HG02870 (cell line): ENCODE measurements around the gene RGS3.

ENCODE experiments used
- ATAC-seq: cut with Tn5 transposase; IDR thresholded peaks from one replicate; pipeline ENCODE4 v1.9.1; 2021; ENCODE audit warnings: mild to moderate bottlenecking, moderate library complexity; ENCODE audit not compliant: unreplicated experiment

Gene RGS3

GRCh38 chr9:113582698-113583200 lies 119.2 kb downstream of the RGS3 start:
- ATAC-seq = no peak

- no peak for ATAC-seq
Measured at GRCh38 chr9:113583511-113584427, 120.2 kb downstream of the RGS3 start.

- no peak for ATAC-seq
Measured at GRCh38 chr9:113584428-113585084, 121.0 kb downstream of the RGS3 start.

DNA sequence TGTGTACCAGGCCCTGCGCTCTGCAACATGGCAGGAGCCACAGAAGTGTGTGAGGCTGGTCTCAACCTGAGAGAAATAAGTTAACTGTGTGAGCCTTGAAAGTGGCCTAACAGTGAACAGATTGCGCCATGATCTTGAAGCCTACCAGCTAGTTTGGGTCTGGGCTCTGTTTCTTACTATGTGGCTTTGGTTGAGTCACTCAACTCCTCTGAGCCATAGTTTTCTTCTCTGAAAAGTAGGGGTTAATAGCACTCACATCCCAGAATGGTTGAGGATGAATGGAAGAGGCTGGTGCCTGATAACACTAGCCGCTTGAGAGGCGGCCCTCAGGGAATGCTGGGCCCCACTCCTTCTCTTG lies 121.5 kb downstream of the RGS3 start:
- ATAC-seq = no peak

DNA sequence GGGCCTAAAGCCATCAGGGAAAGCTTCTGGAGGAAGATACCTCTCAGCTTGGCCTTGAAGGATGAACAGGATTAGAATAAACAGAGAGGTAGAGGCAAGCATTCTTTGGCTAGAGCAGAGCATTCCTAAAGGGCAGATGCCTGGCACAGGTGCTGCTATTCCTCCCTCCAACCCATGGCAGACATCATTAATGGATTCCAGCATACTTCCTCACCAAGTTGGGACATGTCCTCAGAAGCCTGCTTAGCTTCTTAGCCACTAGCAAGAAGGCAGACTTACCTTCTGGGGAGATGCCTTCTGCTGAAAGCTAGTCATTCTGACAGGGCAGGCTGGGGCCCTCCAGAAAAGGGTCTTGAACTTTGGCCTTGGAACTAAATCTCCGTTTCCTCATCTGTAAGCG lies 122.0 kb downstream of the RGS3 start:
- ATAC-seq = no peak

DNA sequence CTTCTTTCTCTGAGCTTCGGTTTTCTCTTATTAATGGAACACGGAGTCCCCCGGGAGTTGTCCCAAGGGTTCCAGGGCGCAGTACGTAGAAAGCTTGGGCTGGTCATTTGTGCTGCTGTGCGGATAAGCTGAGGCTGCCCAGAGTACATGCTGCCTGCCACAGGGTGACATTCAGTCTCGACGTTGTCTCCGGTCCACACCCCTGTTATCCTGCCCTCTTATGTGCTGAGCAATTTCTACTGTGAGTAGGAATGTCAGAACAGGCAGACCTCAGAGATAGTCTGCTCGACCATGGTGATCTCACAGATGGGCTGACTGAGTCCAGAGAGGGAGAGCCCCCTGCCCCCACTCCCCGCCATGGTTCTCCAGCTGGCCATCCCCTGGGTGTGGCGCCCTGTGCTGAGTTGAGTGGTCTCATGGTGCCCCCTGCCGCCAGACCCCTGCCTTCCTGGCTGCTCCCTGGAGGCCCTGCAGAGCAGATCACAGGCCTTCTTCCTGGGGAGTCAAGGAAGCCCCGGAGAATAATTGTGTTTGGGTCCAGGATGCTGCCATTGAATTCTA lies 124.0 kb downstream of the RGS3 start:
- no peak for ATAC-seq

GRCh38 chr9:113588242-113588810 lies 124.8 kb downstream of the RGS3 start:
- no peak for ATAC-seq

DNA sequence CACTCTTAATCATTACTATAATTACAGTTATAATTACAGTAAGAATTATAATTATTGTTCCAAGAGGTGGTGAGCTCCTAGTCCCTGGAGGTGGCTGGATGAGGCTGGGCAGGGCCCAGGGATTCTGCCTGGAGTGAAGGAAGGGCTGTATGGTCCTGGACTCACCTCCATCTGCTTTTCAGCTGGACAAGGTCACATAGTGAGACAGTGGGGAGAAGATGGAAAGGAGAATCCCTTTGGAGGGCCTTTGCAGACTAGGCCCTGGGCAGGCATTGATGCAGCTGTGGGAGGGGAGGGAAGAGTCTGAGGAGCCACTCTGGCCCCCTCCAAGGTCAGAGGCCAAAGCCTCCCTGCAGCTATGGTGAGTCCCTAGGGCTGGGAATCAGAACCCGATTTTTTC lies 125.4 kb downstream of the RGS3 start:
- no peak for ATAC-seq

- no peak for ATAC-seq
Measured at GRCh38 chr9:113589407-113589806, 125.9 kb downstream of the RGS3 start.

DNA sequence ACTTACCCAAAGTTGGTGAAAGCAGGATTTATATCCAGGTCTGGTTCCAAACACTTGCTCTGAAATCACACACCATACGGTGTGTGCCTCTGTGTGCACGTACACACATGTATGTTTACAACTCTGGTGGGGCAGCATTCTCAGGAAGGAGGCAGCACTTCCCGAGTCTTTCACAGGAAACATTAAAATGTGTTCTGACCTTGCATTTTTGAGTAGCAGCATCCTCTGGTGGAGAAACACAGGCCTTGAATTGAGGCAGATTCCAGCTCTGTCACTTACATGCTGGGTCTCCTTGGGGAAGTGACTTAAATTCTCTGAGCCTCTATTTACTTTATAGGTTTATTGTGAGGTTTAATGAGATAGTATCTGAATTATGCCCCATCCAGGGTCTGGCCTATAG lies 126.4 kb downstream of the RGS3 start:
- ATAC-seq = no peak

- no peak for ATAC-seq
Measured at GRCh38 chr9:113590389-113590788, 126.9 kb downstream of the RGS3 start.

- no peak for ATAC-seq
Measured at GRCh38 chr9:113590991-113591898, 127.7 kb downstream of the RGS3 start.

DNA sequence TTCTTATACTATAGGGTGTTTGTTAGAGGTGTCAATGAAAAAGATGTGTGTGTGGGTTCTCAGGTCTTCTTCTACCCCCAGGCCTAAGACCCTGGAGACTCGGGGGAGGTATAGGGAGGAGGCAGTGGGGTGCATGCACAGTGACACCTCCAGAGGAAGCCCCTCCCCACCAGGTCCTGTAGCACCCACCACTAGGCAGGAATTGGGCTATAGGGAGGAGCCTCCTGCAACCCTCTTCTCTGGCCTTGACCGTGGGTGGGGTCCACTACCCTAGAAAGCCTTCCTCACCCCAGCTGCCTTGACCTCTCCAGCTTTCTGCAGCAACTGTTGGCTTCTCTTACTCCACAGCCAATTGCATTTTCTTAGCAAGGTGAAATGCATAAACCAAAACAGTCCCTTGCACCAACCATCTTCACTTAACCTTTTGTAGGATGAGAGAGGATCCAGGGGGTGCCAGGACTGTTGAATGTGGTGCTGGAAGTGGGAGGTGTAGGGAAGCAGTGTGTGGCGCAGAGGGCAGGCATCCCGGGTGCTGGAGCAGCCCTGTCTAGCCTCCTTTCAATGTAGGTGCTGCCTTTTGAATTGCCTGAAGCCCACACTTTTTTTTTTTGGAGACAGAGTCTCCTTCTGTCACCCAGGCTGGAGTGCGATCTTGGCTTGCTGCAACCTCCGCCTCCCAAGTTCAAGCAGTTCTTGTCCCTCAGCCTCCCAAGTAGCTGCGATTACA lies 128.5 kb downstream of the RGS3 start:
- no peak for ATAC-seq

DNA sequence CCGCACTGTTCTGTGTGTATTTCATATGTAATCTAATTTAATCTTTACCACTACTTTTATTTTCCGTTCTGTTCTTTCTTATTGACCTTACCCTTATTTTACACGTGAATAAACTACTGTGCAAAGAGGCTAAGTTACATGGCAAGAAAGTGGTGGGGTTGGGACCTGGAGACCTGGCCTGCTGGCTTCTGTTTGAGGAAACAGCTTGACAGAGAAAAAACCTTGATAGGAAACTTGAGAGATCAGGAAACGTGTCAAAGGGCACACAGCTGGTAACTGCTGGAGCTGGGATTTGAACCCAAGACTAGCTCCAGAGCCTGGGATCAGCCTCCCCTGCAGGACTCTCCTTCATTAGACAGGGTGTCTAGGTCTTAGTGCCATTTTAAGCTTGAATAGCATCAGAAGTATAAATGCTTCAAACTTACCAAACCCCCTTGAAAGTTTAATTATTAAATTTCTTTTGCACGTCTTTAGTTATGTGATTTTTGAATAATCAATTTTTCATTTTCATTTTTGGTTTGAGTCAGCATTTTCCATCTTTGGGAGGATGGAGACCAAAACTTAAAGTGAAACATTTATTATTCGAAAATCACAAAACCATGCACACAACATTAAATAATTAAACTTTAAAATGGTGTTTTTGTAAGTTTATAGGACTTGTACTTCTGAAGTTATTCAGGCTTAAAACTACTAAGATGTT lies 129.5 kb downstream of the RGS3 start:
- ATAC-seq = no peak

DNA sequence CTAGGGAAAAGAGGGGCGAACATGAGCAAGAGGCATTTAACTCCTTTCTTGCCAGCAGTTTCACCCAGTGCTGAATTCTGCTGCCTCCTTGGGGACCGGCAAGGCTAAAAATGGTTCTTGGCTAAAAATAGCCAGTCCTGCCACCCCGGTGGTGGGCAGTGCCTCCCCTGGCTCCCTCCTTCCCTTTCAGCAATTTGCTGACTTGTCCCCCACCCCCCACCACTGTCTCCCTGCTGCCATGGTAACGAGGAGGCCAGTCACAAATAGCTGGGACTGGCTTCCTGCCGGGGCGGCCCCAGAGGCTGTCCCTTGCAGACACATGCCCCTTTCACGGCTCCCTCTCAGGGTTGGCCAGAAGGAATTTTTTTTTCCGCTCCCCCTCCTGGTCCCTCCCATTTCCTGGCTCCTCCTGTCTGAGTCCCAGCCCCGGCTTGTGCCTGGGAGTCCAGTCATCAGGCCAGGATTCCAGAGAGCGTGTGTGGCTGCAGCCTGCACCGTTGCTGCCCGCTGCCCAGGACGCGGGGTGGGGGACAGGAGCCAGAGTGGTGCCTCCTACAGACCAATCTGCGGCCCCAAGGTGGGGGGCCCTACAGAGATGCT lies 130.3 kb downstream of the RGS3 start:
- peak; percentile 37 for ATAC-seq

DNA sequence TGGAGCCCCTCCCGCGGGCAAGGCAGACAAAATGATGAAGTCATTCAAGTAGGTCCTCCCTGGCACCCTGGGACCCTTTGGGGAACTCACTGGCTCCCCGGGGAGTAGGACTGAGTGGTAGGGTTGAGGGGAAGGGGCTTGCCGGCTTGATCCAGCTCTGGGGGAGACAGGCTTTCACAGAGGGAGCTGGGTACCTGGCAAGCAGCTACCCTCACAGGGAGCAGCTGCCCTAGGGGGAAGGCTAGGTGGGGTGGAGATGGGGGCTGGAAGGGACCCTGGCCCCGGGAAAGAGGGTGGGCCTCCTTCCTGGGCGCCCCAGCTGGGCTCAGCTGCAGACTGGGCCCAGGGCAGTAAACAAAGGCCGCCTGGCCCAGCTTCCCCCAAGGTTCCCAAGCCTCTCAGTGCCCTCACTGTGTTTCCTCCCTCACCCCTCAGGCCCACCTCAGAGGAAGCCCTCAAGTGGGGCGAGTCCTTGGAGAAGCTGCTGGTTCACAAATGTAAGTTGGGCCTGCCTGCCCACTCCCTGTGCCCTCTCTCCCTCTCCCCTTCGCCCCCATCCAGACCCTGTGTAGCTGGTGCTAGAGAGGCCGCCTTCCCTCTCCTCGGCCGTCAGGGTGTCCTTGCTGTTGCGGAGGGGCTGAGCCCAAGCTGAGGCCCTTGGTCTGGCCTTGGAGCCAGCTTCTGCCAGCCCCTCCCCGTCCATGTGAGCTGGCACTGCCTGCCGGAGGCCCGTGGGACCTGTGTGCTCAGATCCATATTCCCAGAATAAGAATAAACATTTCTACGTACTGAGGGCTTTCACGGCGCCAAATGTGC lies 131.2 kb downstream of the RGS3 start:
- ATAC-seq = no peak

DNA sequence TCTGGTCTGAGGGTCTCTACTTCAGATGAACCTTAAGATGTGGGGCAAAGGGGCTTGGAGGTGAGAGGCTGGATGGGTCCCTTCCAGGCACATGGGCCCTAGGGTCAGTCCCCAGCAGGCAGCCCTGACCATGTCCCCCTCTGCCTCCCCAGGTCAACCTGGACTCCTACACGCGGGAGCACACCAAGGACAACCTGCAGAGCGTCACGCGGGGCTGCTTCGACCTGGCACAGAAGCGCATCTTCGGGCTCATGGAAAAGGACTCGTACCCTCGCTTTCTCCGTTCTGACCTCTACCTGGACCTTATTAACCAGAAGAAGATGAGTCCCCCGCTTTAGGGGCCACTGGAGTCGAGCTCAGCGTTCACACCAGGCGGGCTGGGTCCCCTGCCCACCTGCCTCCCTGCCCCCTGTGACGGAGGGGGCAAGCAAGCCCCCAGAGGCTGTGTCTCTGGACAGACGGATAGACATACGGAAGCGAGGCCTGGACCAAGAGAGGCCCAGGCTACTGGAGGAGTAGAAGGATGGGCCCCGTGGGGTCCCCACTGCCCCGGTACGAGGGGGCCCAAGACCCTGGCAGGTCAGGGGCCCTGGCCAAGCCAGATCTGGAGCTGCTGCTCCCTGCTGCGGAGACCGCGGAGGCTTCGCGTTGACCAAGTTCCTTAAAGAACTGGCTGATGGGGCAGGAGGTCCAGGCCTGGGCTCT lies 133.2 kb downstream of the RGS3 start:
- ATAC-seq = no peak
